Right forelimb (tissue), 1 donor: ENCODE measurements around the gene CDC6.
"Not testable (repeated sequence)": the region's sequence is repeated elsewhere in the genome, so short reads cannot be mapped to it uniquely, and the experiment has no call there.

Experiments
- DNase-seq: peaks from one replicate; pipeline ENCODE4 v3.0.0-alpha.2; 2018

The CDC6 gene

GRCh38 chr17:40290629-40291280 is 3.1 kb downstream of the CDC6 start:
- DNase-seq, result no peak

- DNase-seq, result no peak
These were observed 3.6 kb downstream of the CDC6 start for GRCh38 chr17:40291281-40291664.

GRCh38 chr17:40293363-40293762 is 5.7 kb downstream of the CDC6 start:
- DNase-seq, result no peak

GRCh38 chr17:40295488-40296436 is 8.1 kb downstream of the CDC6 start:
- DNase-seq, result no peak

- no peak for DNase-seq
These were observed 9.8 kb downstream of the CDC6 start for GRCh38 chr17:40297511-40297910.

GRCh38 chr17:40298726-40299125 is 11.0 kb downstream of the CDC6 start:
- DNase-seq, result no peak

GRCh38 chr17:40299159-40299757 is 11.6 kb downstream of the CDC6 start:
- DNase-seq, result not testable (repeated sequence)

GRCh38 chr17:40301315-40301714 is 13.6 kb downstream of the CDC6 start:
- no peak for DNase-seq

- DNase-seq, result peak; percentile 74
These were observed 15.5 kb downstream of the CDC6 start for GRCh38 chr17:40303009-40303657.

- peak; percentile 77 for DNase-seq
These were observed 16.3 kb downstream of the CDC6 start for GRCh38 chr17:40303708-40304551.

GRCh38 chr17:40304552-40304863 is 16.8 kb downstream of the CDC6 start:
- DNase-seq, result not testable (repeated sequence)

- DNase-seq, result not testable (repeated sequence)
These were observed 17.2 kb downstream of the CDC6 start for GRCh38 chr17:40304866-40305265.

- DNase-seq, result no peak
These were observed 18.7 kb downstream of the CDC6 start for GRCh38 chr17:40306395-40306794.

- peak; percentile 72 for DNase-seq
These were observed 19.5 kb downstream of the CDC6 start for GRCh38 chr17:40307001-40307730.

- no peak for DNase-seq
These were observed 20.1 kb downstream of the CDC6 start for GRCh38 chr17:40307740-40308239.

- DNase-seq, result peak; percentile 73
These were observed 21.6 kb downstream of the CDC6 start, which contains the start of gene RARA for GRCh38 chr17:40309031-40309948. TSS of gene RARA (plus strand) at chr17:40309180. CDS start at chr17:40331219, 22,039 bp downstream.

GRCh38 chr17:40309949-40310510 is 22.4 kb downstream of the CDC6 start:
- peak; percentile 39 for DNase-seq

- DNase-seq, result no peak
These were observed 23.3 kb downstream of the CDC6 start for GRCh38 chr17:40310882-40311391.

- peak; percentile 53 for DNase-seq
These were observed 23.9 kb downstream of the CDC6 start for GRCh38 chr17:40311575-40311974.
